GM18499 (cell line): ENCODE measurements around the gene ZNF350.
"Not testable (repeated sequence)": the region's sequence is repeated elsewhere in the genome, so short reads cannot be mapped to it uniquely, and the experiment has no call there.

Source experiments
- ATAC-seq: cut with Tn5 transposase; IDR thresholded peaks from one replicate; pipeline ENCODE4 v1.9.1; 2021; ENCODE audit warnings: moderate number of reproducible peaks; ENCODE audit not compliant: insufficient read depth, unreplicated experiment

The ZNF350 gene

GRCh38 chr19:51976852-51977251 is 9.8 kb downstream of the ZNF350 start:
- ATAC-seq, result no peak

GRCh38 chr19:51975787-51976186 is 10.9 kb downstream of the ZNF350 start:
- not testable (repeated sequence) for ATAC-seq

- ATAC-seq, result no peak
These were observed 15.0 kb downstream of the ZNF350 start for GRCh38 chr19:51971624-51972023.

GRCh38 chr19:51970718-51971117 is 15.9 kb downstream of the ZNF350 start:
- no peak for ATAC-seq

GRCh38 chr19:51965583-51965982 is 21.1 kb downstream of the ZNF350 start:
- ATAC-seq, result no peak

GRCh38 chr19:51960621-51961233 is 25.9 kb downstream of the ZNF350 start:
- ATAC-seq, result not testable (repeated sequence)

GRCh38 chr19:51959791-51960190 is 26.8 kb downstream of the ZNF350 start:
- ATAC-seq, result no peak

- not testable (repeated sequence) for ATAC-seq
These were observed 28.8 kb downstream of the ZNF350 start for GRCh38 chr19:51957846-51958245.

- ATAC-seq, result no peak
These were observed 37.7 kb downstream of the ZNF350 start for GRCh38 chr19:51948975-51949374.

GRCh38 chr19:51946602-51947001 is 40.0 kb downstream of the ZNF350 start:
- no peak for ATAC-seq

GRCh38 chr19:51944798-51945552 is 41.7 kb downstream of the ZNF350 start:
- no peak for ATAC-seq

- no peak for ATAC-seq
These were observed 47.7 kb downstream of the ZNF350 start for GRCh38 chr19:51938936-51939335.

GRCh38 chr19:51931921-51932320 is 54.7 kb downstream of the ZNF350 start:
- ATAC-seq, result no peak

- no peak for ATAC-seq
These were observed 58.8 kb downstream of the ZNF350 start for GRCh38 chr19:51927859-51928258.

GRCh38 chr19:51926784-51927741 is 59.6 kb downstream of the ZNF350 start, which contains the start of gene ZNF613:
Gene ZNF613, plus strand, starts transcription at chr19:51927472. Its CDS starts 8,749 bp downstream, at chr19:51936221.
- no peak for ATAC-seq

GRCh38 chr19:51926426-51926783 is 60.2 kb downstream of the ZNF350 start:
- ATAC-seq, result no peak

- ATAC-seq, result no peak
These were observed 64.7 kb downstream of the ZNF350 start for GRCh38 chr19:51921949-51922348.

GRCh38 chr19:51919606-51920005 is 67.0 kb downstream of the ZNF350 start:
- no peak for ATAC-seq

- no peak for ATAC-seq
These were observed 70.5 kb downstream of the ZNF350 start for GRCh38 chr19:51916167-51916566.

GRCh38 chr19:51915324-51915867 is 71.2 kb downstream of the ZNF350 start:
- ATAC-seq, result no peak
